GM11168 (cell line): ENCODE measurements around the gene SELENOF.
"Not testable (repeated sequence)": the region's sequence is repeated elsewhere in the genome, so short reads cannot be mapped to it uniquely, and the experiment has no call there.

Source experiments
- in situ Hi-C: fragments of 300-500 bp; cut with MboI; formaldehyde crosslinking; loops from one replicate; pipeline ENCODE4 v1.12.0; 2022; ENCODE audit warnings: low sequenced_read_pairs; ENCODE audit not compliant: unreplicated experiment

The SELENOF gene

GRCh38 chr1:86924324-86924960, 10.5 kb upstream of the SELENOF start:
- in situ Hi-C loops, result no loop called here

GRCh38 chr1:86922445-86922844, 8.5 kb upstream of the SELENOF start:
- in situ Hi-C loops, result no loop called here

DNA sequence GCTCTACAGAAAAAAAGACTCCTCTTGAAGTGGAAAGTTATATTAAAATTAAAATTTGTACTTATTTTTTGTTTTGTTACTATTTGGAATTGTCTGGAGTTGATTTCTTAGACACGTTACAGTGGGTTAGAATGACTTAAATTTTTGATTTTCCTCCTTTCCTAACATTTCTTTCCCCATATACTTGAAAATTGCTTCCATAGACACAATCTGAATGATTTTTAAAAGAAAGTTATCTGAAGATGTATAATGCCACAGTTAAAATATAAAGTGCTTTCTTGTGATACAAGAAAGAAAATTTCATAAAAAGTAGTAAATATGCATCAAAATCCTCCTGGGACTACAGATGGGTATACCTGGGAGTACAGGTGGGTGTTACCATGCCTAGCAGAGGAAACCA, 2.8 kb upstream of the SELENOF start:
- in situ Hi-C loops, result no loop called here

DNA sequence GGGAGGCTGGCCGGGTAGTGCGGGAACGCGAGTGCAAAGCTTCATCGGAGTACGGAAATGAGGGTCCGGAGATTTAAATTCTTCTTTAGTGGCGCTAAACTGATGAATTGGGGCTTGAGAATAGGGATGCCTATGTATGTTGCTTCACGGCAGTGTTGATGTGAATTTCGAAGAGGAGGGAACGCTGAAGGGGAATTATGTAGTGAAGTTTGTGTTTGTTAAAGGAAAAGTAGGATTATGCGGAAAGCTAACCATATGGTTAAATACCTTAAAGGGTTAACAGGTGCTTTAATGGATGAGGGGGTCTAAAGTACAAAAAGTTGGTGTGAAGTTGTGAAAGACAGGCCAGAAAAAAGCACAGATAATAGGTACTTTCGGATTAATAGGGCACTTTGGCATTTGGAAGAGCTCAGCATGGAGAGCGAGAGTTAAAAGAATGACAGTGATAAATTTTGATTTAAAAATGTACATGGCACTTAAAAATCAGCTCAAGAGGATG, 1.9 kb upstream of the SELENOF start:
- in situ Hi-C loops, result no loop called here

- in situ Hi-C loops, result no loop called here
These were observed 1.2 kb upstream of the SELENOF start for GRCh38 chr1:86914998-86915736.

DNA sequence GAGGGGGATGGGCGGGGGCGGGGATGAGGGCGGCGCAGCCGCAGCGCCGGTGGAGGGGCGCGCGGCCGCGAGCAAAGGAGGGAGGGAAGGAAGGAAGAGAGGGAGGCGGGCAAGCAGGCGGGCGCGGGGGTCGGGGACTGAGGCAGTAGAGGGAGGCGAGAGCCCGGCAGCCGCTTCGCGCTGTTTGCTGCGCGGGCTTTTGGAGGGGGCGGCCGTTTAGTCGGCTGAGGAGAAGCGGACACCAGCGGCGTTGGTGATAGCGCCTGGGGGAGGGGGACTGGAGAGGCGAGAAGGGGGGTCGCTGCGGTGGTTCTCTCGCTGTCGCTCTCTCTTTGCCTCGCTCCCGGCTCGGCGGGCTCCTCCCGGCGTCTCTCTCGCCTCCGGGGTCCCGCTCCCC, 673 bp upstream of the SELENOF start, which contains the start of gene HS2ST1:
Gene HS2ST1 (plus strand): TSS at position 35 of the 397 bp plus-strand sequence.
- in situ Hi-C loops, result no loop called here

- in situ Hi-C loops, result no loop called here
These were observed 479 bp downstream of the SELENOF start for GRCh38 chr1:86913399-86913895.

DNA sequence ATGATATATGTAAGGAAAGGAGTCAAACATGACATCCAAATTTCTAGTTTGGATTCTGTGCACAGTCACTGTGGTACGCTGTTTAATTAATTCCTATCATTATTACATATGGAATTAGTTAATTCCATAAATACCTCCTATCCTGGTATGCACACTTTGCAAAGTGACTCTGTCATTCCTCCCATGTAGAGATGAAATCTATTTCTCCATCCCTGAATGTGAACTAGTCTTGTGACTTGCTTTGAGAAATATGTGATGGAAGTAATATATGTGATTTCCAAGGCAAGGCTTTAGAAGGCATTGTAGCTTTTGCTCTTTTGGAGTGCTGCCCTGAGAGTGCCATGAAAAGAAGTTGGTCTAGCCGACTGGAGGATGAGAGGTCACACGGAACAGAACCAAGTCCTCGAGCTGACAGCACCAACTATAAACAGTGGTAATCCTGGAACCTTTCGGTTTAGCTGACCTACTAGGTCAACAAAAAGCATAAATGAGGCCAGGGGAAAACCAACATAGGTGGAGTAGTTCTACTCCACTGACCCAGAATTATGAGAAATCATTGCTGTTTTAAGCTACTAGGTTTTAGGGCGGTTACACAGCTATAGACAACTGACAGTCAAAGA, 1.5 kb downstream of the SELENOF start:
- in situ Hi-C loops, result no loop called here

GRCh38 chr1:86906419-86906818, 7.5 kb downstream of the SELENOF start:
- in situ Hi-C loops, result no loop called here

DNA sequence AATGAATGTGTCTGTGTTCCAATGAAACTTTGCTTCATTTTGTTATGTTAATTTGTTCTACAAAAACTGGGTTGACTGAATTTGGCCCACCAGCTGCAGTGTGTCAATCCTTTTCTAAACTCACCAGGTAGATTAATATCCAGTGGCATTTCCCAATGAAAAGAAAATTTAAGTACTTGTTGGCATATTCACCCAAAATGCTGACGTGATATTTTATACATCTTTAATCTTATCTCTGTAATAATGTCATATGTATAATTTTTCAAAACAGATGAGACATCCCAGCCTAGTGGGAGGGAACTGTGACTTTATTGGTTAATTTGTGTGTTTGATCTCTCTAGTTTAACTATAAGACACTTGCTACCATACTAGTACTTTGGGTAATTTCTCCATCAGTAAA, 8.1 kb downstream of the SELENOF start:
- in situ Hi-C loops, result no loop called here

DNA sequence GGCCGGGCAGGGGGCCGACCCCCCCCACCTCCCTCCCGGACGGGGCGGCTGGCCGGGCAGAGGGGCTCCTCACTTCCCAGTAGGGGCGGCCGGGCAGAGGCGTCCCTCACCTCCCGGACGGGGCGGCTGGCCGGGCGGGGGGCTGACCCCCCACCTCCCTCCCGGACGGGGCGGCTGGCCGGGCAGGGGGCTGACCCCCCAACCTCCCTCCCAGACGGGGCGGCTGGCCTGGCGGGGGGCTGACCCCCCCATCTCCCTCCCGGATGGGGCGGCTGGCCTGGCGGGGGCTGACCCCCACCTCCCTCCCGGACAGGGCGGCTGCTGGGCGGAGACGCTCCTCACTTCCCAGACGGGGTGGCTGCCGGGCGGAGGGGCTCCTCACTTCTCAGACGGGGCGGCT, 14.5 kb downstream of the SELENOF start:
- in situ Hi-C loops, result not testable (repeated sequence)

GRCh38 chr1:86888327-86888726, 25.6 kb downstream of the SELENOF start:
- in situ Hi-C loops, result no loop called here

- in situ Hi-C loops, result no loop called here
These were observed 26.3 kb downstream of the SELENOF start for GRCh38 chr1:86887479-86888162.

- in situ Hi-C loops, result no loop called here
These were observed 38.2 kb downstream of the SELENOF start for GRCh38 chr1:86875722-86876121.

DNA sequence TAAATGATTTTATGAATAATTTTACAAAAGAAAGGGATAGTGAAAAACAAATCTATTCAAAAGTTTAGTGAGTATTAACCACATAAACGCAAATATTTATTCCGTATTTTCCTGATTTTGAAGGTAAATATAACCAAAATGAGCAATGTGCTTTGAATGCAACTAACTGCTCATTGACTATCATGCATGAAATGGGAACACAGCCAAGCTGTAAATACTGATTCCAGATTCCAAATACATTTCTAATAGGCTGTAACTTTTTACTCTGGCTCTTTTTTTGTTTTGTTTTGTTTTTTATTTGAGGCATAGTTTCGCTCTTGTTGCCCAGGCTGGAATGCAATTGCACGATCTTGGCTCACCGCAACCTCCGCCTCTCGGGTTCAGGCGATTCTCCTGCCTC, 41.8 kb downstream of the SELENOF start:
- in situ Hi-C loops, result no loop called here

DNA sequence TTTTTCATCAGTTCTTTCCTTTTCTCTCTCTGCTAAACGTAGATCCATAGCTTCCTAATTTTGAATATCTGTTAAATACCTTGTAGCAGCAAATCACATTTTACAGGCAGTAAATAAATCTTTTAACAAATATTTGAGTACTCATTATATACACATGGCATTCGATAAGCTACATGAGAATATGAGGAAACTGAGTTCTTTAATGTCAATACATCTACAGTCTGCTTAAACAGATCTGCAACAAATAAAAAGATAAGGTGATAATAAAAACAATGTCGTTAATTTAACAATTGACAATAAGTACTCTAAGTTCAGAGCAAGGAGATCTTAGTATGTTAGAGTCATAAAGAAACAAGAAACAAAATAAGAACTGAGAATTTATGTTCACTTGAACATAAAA, 42.9 kb downstream of the SELENOF start:
- in situ Hi-C loops, result no loop called here

DNA sequence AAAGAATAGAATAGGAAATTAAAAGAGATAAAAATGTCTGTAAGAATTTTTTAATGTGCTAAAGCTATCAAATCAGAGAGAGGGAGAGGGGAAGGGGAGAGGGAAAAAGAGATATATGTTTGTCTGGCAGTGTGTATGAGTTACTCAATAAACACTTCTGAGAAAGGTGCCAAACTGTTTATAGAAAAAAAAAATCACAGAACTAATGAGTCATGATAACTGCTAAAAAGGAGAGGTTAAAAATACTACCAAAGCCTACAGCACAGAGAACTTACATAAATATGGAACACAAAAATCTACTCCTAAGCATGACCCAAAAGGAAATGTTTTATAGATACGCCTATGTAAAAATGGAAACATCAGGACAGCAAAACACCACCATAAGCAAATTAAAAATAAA, 45.4 kb downstream of the SELENOF start:
- in situ Hi-C loops, result no loop called here

DNA sequence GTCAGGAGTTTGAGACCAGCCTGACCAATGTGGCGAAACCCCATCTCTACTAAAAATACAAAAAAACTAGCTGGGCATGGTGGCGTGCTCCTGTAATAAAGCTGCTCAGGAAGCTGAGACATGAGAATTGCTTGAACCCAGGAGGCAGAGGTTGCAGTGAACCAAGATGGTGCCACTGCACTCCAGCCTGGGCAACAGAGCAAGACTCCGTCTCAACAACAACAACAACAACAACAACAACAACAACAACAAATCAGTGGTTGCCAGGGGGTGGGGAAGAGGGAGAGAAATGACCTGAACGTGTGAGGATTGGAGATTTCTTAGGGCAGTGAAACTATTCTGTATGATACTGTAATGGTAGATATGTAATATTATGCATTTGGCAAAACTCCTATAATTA, 46.6 kb downstream of the SELENOF start:
- in situ Hi-C loops, result not testable (repeated sequence)

GRCh38 chr1:86866665-86867064, 47.3 kb downstream of the SELENOF start:
- in situ Hi-C loops, result no loop called here

DNA sequence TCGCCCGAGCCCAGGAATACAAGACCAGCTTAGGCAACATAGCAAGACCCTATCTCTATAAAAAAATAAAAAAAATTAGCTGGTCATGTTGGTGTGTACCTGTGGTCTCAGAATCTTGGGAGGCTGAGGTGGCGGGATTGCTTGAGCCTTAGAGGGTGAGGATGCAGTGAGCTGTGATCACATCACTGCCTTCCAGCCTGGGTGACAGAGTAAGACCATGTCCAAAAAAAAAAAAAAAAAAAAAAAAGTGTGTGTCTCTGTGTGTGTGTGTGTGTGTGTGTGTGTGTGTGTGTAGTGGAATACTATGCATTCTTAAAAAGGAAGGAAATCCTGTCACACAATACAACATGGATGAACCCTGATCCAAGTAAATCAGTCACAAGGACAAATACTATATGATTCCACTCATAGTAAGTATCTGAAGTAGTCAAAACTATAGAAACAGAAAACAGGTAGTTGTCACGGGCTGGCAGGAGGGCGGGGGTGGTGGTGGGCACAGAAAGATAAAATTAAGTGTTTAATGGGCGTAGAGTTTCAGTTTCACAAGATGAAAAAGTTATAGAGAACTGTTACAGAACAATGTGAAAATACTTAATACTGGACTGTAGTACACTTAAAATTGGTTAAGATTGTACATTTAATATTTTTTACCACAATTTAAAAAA, 47.8 kb downstream of the SELENOF start:
- in situ Hi-C loops, result no loop called here
